HL-60/S4 treated with phorbol 12-myristate 13-acetate at 8.2 ng/mL for 4 days and 3 days (cell line): ENCODE data around the gene LZTFL1.

Experiments used
- in situ Hi-C: fragments of 300-500 bp; cut with MboI; formaldehyde crosslinking; loops from 2 replicates; pipeline ENCODE4 v1.15.0; 2022; ENCODE audit warnings: low sequenced_read_pairs

The LZTFL1 gene

DNA sequence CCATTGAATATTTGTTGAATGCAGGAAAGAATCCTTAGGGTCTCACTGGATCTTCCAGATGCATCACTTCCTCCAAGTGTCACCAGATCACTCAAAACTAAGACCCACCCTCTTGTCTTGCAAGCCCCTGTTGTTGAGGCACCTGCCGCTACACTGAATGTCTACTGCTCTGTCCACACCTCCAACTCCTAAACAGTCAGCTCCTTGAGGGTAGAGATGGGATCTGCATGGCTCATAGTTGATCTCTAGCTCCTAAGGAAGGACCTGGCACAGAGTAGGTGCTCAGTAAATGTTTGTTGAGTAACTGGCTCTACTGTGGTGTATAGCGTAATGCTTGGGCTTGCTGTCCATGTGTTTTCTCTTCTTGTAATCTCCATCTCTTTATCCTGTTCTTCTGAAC is 54.4 kb downstream of the LZTFL1 start:
- in situ Hi-C loops: no loop called here

GRCh38 chr3:45786801-45787495 is 55.0 kb downstream of the LZTFL1 start:
- in situ Hi-C loops: no loop called here

GRCh38 chr3:45785605-45786150 is 56.2 kb downstream of the LZTFL1 start:
- in situ Hi-C loops: no loop called here

GRCh38 chr3:45783667-45784066 is 58.3 kb downstream of the LZTFL1 start:
- in situ Hi-C loops: no loop called here

- in situ Hi-C loops: no loop called here
Observed at GRCh38 chr3:45782381-45782780, 59.5 kb downstream of the LZTFL1 start.

DNA sequence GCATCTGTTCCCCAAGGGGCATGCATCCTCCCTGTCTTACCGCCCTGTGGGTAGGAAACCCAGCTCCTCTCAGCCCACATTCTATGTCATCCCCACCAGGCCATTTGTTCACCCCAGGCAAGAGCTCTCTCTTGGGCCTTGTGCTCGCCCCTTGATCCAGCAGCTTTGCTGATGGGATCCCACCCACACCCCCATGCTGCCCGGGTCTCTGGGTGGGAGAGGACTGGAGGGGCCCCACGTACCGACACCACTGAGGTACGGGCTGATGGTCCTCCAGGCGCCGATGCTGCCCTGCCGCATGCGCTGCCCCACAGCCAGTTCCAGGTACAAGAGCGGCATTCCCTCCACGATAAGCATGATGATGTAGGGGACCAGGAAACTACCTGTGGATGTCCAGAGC is 60.1 kb downstream of the LZTFL1 start:
- in situ Hi-C loops: no loop called here

GRCh38 chr3:45781271-45781670 is 60.6 kb downstream of the LZTFL1 start:
- in situ Hi-C loops: no loop called here

GRCh38 chr3:45779746-45780735 is 61.9 kb downstream of the LZTFL1 start:
- in situ Hi-C loops: no loop called here

DNA sequence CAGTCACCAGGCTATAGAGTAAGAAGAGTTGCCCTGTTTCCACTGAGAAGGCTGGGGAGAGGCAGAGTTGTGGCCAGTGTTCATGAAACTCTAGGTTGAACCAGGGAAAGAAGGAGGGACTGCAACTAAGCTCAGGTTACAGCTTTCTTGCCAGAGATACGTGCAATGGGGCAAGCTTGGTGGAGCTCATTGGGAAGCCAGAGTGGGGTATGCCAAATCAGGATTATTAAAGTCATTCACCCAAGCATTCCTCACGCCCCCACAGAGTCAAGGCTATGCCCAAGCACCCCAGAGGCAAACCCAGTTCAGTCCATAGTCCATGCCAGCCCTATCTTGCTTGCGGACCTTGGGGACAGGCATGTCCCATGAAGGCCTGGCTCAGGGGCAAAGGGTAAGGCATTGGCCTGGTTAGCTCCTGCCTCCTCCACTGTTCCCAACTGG is 63.1 kb downstream of the LZTFL1 start:
- in situ Hi-C loops: no loop called here

- in situ Hi-C loops: no loop called here
Observed at GRCh38 chr3:45777746-45778386, 64.1 kb downstream of the LZTFL1 start.

GRCh38 chr3:45777111-45777745 is 64.7 kb downstream of the LZTFL1 start:
- in situ Hi-C loops: no loop called here

DNA sequence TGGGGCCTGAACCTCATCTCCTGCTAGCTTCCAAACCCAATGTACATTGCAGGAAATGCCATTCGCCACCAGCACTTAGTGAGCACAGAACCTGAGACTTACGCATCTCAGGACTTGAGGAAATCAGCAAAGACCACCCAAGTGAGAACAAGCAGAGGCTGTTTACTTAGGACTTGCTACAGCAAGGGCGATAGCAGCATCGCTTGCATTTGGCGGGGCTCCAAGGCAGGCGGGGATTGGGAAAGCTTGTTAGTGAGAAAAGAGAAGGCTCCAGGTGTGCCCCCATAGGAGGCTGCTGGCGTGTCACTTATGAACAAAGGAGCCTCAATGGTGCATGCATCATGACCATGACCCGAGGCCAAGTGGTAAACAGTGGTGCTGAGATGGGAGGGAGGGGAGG is 65.3 kb downstream of the LZTFL1 start:
- in situ Hi-C loops: no loop called here

DNA sequence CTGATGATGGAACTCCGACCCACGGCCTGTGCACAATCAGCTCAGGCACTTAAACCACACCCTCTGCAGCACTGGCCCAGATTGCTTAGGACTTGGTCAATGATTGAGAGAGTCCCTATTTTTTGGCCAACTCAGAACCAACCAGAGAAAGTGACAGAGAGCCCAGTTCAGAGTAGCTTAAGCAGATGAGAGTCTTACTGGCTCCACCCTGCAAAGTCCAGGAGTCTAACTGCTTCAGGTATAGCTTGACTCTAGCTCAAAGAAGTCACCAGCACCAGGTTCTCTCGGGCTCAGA is 65.7 kb downstream of the LZTFL1 start:
- in situ Hi-C loops: no loop called here

GRCh38 chr3:45775571-45776300 is 66.2 kb downstream of the LZTFL1 start:
- in situ Hi-C loops: no loop called here

GRCh38 chr3:45774581-45775521 is 67.1 kb downstream of the LZTFL1 start:
- in situ Hi-C loops: no loop called here

- in situ Hi-C loops: no loop called here
Observed at GRCh38 chr3:45773714-45774449, 68.0 kb downstream of the LZTFL1 start.
